Loucy (cell line): ENCODE data around the gene FAM20C.

ENCODE experiments used
- CTCF ChIP-seq: fragments of 200-600 bp; sonication (generic); conservative IDR thresholded peaks from 2 replicates; pipeline ENCODE4 v1.5.1; 2014; ENCODE audit warnings: mild to moderate bottlenecking, antibody characterized with exemption, low read length
- EZH2phosphoT487 ChIP-seq: fragments of 200-600 bp; IDR thresholded peaks from 2 replicates; pipeline ENCODE4 v1.6.1; 2018; ENCODE audit warnings: antibody characterized with exemption, mild to moderate bottlenecking, moderate library complexity, borderline replicate concordance

GRCh38 chr7:220151-220841 lies 27.9 kb downstream of the FAM20C start:
- TF ChIP-seq CTCF (no peak), EZH2phosphoT487 (no peak)
